GM12892 (cell line): ENCODE data around the gene SPATA31C2.

ENCODE experiments used
- POLR2A ChIP-seq: IDR thresholded peaks from 2 replicates; pipeline ENCODE4 v1.6.1; 2011; ENCODE audit warnings: low read depth, low read length, control low read depth
- POLR2AphosphoS5 ChIP-seq: IDR thresholded peaks from 2 replicates; pipeline ENCODE4 v1.6.1; 2011; ENCODE audit warnings: low read depth, low read length, control low read depth
- TAF1 ChIP-seq: IDR thresholded peaks from 2 replicates; pipeline ENCODE4 v1.6.1; 2011; ENCODE audit warnings: low read depth, mild to moderate bottlenecking, control low read depth, low read length, borderline replicate concordance

- TF ChIP-seq POLR2AphosphoS5 (no peak), POLR2A (no peak), TAF1 (no peak)
Observed at GRCh38 chr9:88085476-88085875, 52.8 kb downstream of the SPATA31C2 start.
